Measurements from ENCODE around the gene ATP8A2. TPM values are rescaled to one million over a fixed set of nuclear protein-coding genes. Genes with fewer than 3 reads are reported as not detected.

The ATP8A2 gene
- total RNA-seq, 2 experiments from 2014 or later = 1.6 to 1.7 TPM

GRCh38 chr13:26016189-26016588 is 644.4 kb downstream of the ATP8A2 start:
- DNase-seq = no peak
- peaks cover 41% of the 10 kb centered on the region for H3K4me1 Mint-ChIP-seq
- H3K36me3 Mint-ChIP-seq = peaks cover 46% of the 10 kb centered on the region
- no peak overlapping the region for H3K4me3 Mint-ChIP-seq
- no peaks in the 10 kb centered on the region for H3K27me3 Mint-ChIP-seq
- no peak overlapping the region for H3K27ac Mint-ChIP-seq
- peaks cover 10% of the 10 kb centered on the region for H3K9me3 Mint-ChIP-seq

- peak overlapping the region; percentile 79 for H3K27ac Mint-ChIP-seq
- peaks cover 10% of the 10 kb centered on the region for H3K9me3 Mint-ChIP-seq
- DNase-seq = peak; percentile 15
- no peaks in the 10 kb centered on the region for H3K27me3 Mint-ChIP-seq
- H3K4me3 Mint-ChIP-seq = no peak overlapping the region
- H3K4me1 Mint-ChIP-seq = peaks cover 41% of the 10 kb centered on the region
- H3K36me3 Mint-ChIP-seq = peaks cover 50% of the 10 kb centered on the region
These were observed 645.6 kb downstream of the ATP8A2 start for GRCh38 chr13:26017196-26017921.

- no peak for DNase-seq
- Mint-ChIP-seq H3K27ac (peak overlapping the region; percentile 79), H3K4me3 (peak overlapping the region; percentile 2), H3K9me3 (peaks cover 10% of the 10 kb centered on the region), H3K36me3 (peaks cover 49% of the 10 kb centered on the region), H3K27me3 (no peaks in the 10 kb centered on the region), H3K4me1 (peaks cover 41% of the 10 kb centered on the region)
These were observed 646.3 kb downstream of the ATP8A2 start for GRCh38 chr13:26017932-26018665.

- Mint-ChIP-seq H3K27me3 (no peaks in the 10 kb centered on the region), H3K36me3 (peaks cover 38% of the 10 kb centered on the region), H3K4me3 (no peak overlapping the region), H3K9me3 (peaks cover 2% of the 10 kb centered on the region), H3K27ac (no peak overlapping the region), H3K4me1 (peaks cover 34% of the 10 kb centered on the region)
- DNase-seq = no peak
These were observed 647.5 kb downstream of the ATP8A2 start for GRCh38 chr13:26019251-26019650.

GRCh38 chr13:26019881-26020870 is 648.4 kb downstream of the ATP8A2 start:
- no peak for DNase-seq
- Mint-ChIP-seq H3K4me1 (peaks cover 29% of the 10 kb centered on the region), H3K4me3 (no peak overlapping the region), H3K27me3 (no peaks in the 10 kb centered on the region), H3K36me3 (peaks cover 31% of the 10 kb centered on the region), H3K9me3 (no peaks in the 10 kb centered on the region), H3K27ac (no peak overlapping the region)

GRCh38 chr13:26020891-26021290 is 649.1 kb downstream of the ATP8A2 start:
- H3K4me1 Mint-ChIP-seq = peaks cover 22% of the 10 kb centered on the region
- H3K27ac Mint-ChIP-seq = no peak overlapping the region
- H3K36me3 Mint-ChIP-seq = peaks cover 30% of the 10 kb centered on the region
- H3K27me3 Mint-ChIP-seq = no peaks in the 10 kb centered on the region
- DNase-seq = no peak
- no peak overlapping the region for H3K4me3 Mint-ChIP-seq
- H3K9me3 Mint-ChIP-seq = no peaks in the 10 kb centered on the region

GRCh38 chr13:26021516-26021915 is 649.7 kb downstream of the ATP8A2 start:
- Mint-ChIP-seq H3K4me3 (no peak overlapping the region), H3K27me3 (no peaks in the 10 kb centered on the region), H3K4me1 (peaks cover 18% of the 10 kb centered on the region), H3K27ac (no peak overlapping the region), H3K9me3 (no peaks in the 10 kb centered on the region), H3K36me3 (peaks cover 25% of the 10 kb centered on the region)
- no peak for DNase-seq

GRCh38 chr13:26021956-26022355 is 650.2 kb downstream of the ATP8A2 start:
- Mint-ChIP-seq H3K4me1 (peaks cover 14% of the 10 kb centered on the region), H3K27me3 (no peaks in the 10 kb centered on the region), H3K27ac (peak overlapping the region; percentile 11), H3K36me3 (peaks cover 25% of the 10 kb centered on the region), H3K9me3 (no peaks in the 10 kb centered on the region), H3K4me3 (no peak overlapping the region)
- DNase-seq = no peak

GRCh38 chr13:26022538-26023292 is 650.9 kb downstream of the ATP8A2 start:
- Mint-ChIP-seq H3K27ac (no peak overlapping the region), H3K4me1 (peaks cover 7% of the 10 kb centered on the region), H3K4me3 (no peak overlapping the region), H3K27me3 (no peaks in the 10 kb centered on the region), H3K36me3 (peaks cover 25% of the 10 kb centered on the region), H3K9me3 (no peaks in the 10 kb centered on the region)
- DNase-seq = no peak

GRCh38 chr13:26024558-26024957 is 652.8 kb downstream of the ATP8A2 start:
- Mint-ChIP-seq H3K27me3 (no peaks in the 10 kb centered on the region), H3K4me1 (no peaks in the 10 kb centered on the region), H3K9me3 (no peaks in the 10 kb centered on the region), H3K27ac (no peak overlapping the region), H3K4me3 (no peak overlapping the region), H3K36me3 (peaks cover 20% of the 10 kb centered on the region)
- no peak for DNase-seq

GRCh38 chr13:26025196-26025595 is 653.4 kb downstream of the ATP8A2 start:
- Mint-ChIP-seq H3K36me3 (peaks cover 14% of the 10 kb centered on the region), H3K27me3 (no peaks in the 10 kb centered on the region), H3K4me3 (no peak overlapping the region), H3K4me1 (no peaks in the 10 kb centered on the region), H3K9me3 (no peaks in the 10 kb centered on the region), H3K27ac (no peak overlapping the region)
- DNase-seq = no peak

- Mint-ChIP-seq H3K27me3 (no peaks in the 10 kb centered on the region), H3K4me1 (no peaks in the 10 kb centered on the region), H3K4me3 (no peak overlapping the region), H3K27ac (no peak overlapping the region), H3K9me3 (no peaks in the 10 kb centered on the region), H3K36me3 (peaks cover 8% of the 10 kb centered on the region)
- no peak for DNase-seq
These were observed 654.0 kb downstream of the ATP8A2 start for GRCh38 chr13:26025771-26026170.

GRCh38 chr13:26026211-26026610 is 654.4 kb downstream of the ATP8A2 start:
- H3K4me1 Mint-ChIP-seq = no peaks in the 10 kb centered on the region
- H3K27ac Mint-ChIP-seq = no peak overlapping the region
- H3K27me3 Mint-ChIP-seq = no peaks in the 10 kb centered on the region
- peaks cover 4% of the 10 kb centered on the region for H3K36me3 Mint-ChIP-seq
- DNase-seq = no peak
- no peaks in the 10 kb centered on the region for H3K9me3 Mint-ChIP-seq
- H3K4me3 Mint-ChIP-seq = no peak overlapping the region

- no peak for DNase-seq
- Mint-ChIP-seq H3K4me3 (no peak overlapping the region), H3K27ac (no peak overlapping the region), H3K27me3 (no peaks in the 10 kb centered on the region), H3K4me1 (no peaks in the 10 kb centered on the region), H3K36me3 (no peaks in the 10 kb centered on the region), H3K9me3 (no peaks in the 10 kb centered on the region)
These were observed 657.9 kb downstream of the ATP8A2 start for GRCh38 chr13:26029581-26030136.

Data from activated naive CD8-positive, alpha-beta T cell treated with anti-CD3 and anti-CD28 coated beads for 36 hours (primary cell).